MM.1S (cell line): ENCODE data around the gene FNDC1.

Source experiments
- DNase-seq: peaks from one replicate; pipeline ENCODE4 v3.0.0-alpha.2; 2015
- H2AFZ ChIP-seq: fragments of 300-600 bp; sonication (generic); 2 replicates; pipeline ENCODE4 v1.6.0; 2016; ENCODE audit warnings: antibody characterized with exemption, low read length
- H3F3A ChIP-seq: fragments of 300-600 bp; sonication (generic); 2 replicates; pipeline ENCODE4 v1.6.1; 2016; ENCODE audit warnings: mild to moderate bottlenecking, antibody characterized with exemption, low read length, moderate library complexity, mixed read lengths; ENCODE audit not compliant: insufficient read depth
- H3K27ac ChIP-seq: fragments of 300-600 bp; sonication (generic); 2 replicates; pipeline ENCODE4 v1.5.1; 2016; ENCODE audit warnings: mild to moderate bottlenecking, low read length
- H3K27me3 ChIP-seq: fragments of 300-600 bp; sonication (generic); replicated peaks from 2 replicates; pipeline ENCODE4 v1.6.0; 2016; ENCODE audit warnings: low read length; ENCODE audit not compliant: insufficient read depth
- H3K36me3 ChIP-seq: fragments of 300-600 bp; sonication (generic); replicated peaks from 2 replicates; pipeline ENCODE4 v1.6.1; 2016; ENCODE audit warnings: mild to moderate bottlenecking, low read length, mixed read lengths; ENCODE audit not compliant: insufficient read depth
- H3K4me1 ChIP-seq: fragments of 300-600 bp; sonication (generic); 2 replicates; pipeline ENCODE4 v1.6.1; 2016; ENCODE audit warnings: low read length, mixed read lengths
- H3K4me2 ChIP-seq: fragments of 300-600 bp; sonication (generic); 2 replicates; pipeline ENCODE4 v1.6.0; 2016; ENCODE audit warnings: low read depth, low read length
- H3K4me3 ChIP-seq: fragments of 300-600 bp; sonication (generic); 2 replicates; pipeline ENCODE4 v1.5.1; 2016; ENCODE audit warnings: low read length, mixed read lengths
- H3K79me2 ChIP-seq: fragments of 300-600 bp; sonication (generic); 2 replicates; pipeline ENCODE4 v1.6.1; 2016; ENCODE audit warnings: mixed run types, low read length, mixed read lengths
- H3K9ac ChIP-seq: fragments of 300-600 bp; sonication (generic); 2 replicates; pipeline ENCODE4 v1.6.1; 2016; ENCODE audit warnings: low read length, mixed read lengths
- H3K9me2 ChIP-seq: fragments of 300-600 bp; sonication (generic); replicated peaks from 2 replicates; pipeline ENCODE4 v1.6.1; 2016; ENCODE audit warnings: mild to moderate bottlenecking, low read length, mixed read lengths; ENCODE audit not compliant: insufficient read depth
- H3K9me3 ChIP-seq: fragments of 300-600 bp; sonication (generic); replicated peaks from 2 replicates; pipeline ENCODE4 v1.6.1; 2016; ENCODE audit warnings: mild to moderate bottlenecking, low read length, mixed read lengths; ENCODE audit not compliant: insufficient read depth
- H4K20me1 ChIP-seq: fragments of 300-600 bp; sonication (generic); 2 replicates; pipeline ENCODE4 v1.6.1; 2016; ENCODE audit warnings: mild to moderate bottlenecking, low read length, moderate library complexity, mixed read lengths; ENCODE audit not compliant: insufficient read depth
- EZH2 ChIP-seq: fragments of 300-600 bp; sonication (generic); optimal IDR thresholded peaks from 2 replicates; pipeline ENCODE3; 2017; ENCODE audit warnings: low read depth, mild to moderate bottlenecking, antibody characterized with exemption, low read length, mixed read lengths
- EZH2phosphoT487 ChIP-seq: fragments of 300-600 bp; sonication (generic); IDR thresholded peaks from 2 replicates; pipeline ENCODE4 v1.6.1; 2018; ENCODE audit warnings: antibody characterized with exemption, low read length
- TF ChIP-seq, protein P1 (sequence below): fragments of 300-600 bp; sonication (generic); IDR thresholded peaks from 2 replicates; pipeline ENCODE4 v1.5.1; 2016; ENCODE audit warnings: antibody characterized with exemption, low read length, mixed read lengths

Gene FNDC1

DNA sequence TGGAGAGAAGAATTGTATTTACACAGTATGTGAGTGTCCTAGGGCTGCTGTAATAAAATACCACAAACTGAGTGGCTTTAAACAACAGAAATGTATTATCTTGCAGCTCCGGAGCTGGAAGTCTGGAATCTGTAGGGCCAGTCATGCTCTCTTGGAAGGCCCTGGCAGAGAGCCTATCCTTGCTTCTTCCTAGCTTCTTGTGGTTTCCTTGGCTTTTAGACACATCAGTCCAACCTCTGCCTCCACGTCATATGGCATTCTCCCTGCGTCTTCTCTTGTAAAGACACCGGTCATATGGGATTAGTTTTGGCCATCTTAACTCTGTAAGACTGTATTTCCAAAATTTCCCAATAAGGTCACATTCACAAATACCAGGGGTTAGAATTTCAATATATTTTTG, 10.8 kb downstream of the FNDC1 start:
- H3K9ac ChIP-seq: no peak overlapping the region
- DNase-seq: no peak
- no peaks in the 10 kb centered on the region for H3K27me3 ChIP-seq

GRCh38 chr6:159181914-159182313, 12.7 kb downstream of the FNDC1 start:
- no peak overlapping the region for H3K4me3 ChIP-seq
- no peaks in the 10 kb centered on the region for H4K20me1 ChIP-seq
- TF ChIP-seq EZH2phosphoT487 (no peak), EZH2 (no peak)
- TF ChIP-seq, protein P1, sequence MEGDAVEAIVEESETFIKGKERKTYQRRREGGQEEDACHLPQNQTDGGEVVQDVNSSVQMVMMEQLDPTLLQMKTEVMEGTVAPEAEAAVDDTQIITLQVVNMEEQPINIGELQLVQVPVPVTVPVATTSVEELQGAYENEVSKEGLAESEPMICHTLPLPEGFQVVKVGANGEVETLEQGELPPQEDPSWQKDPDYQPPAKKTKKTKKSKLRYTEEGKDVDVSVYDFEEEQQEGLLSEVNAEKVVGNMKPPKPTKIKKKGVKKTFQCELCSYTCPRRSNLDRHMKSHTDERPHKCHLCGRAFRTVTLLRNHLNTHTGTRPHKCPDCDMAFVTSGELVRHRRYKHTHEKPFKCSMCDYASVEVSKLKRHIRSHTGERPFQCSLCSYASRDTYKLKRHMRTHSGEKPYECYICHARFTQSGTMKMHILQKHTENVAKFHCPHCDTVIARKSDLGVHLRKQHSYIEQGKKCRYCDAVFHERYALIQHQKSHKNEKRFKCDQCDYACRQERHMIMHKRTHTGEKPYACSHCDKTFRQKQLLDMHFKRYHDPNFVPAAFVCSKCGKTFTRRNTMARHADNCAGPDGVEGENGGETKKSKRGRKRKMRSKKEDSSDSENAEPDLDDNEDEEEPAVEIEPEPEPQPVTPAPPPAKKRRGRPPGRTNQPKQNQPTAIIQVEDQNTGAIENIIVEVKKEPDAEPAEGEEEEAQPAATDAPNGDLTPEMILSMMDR: no peak
- DNase-seq: no peak
- no peaks in the 10 kb centered on the region for H3K79me2 ChIP-seq
- H3K9ac ChIP-seq: no peak overlapping the region
- H3F3A ChIP-seq: no peaks in the 10 kb centered on the region
- no peaks in the 10 kb centered on the region for H3K9me3 ChIP-seq
- no peaks in the 10 kb centered on the region for H3K4me1 ChIP-seq
- H3K27ac ChIP-seq: no peak overlapping the region
- no peaks in the 10 kb centered on the region for H3K27me3 ChIP-seq
- no peaks in the 10 kb centered on the region for H3K9me2 ChIP-seq
- no peaks in the 10 kb centered on the region for H3K36me3 ChIP-seq
- H3K4me2 ChIP-seq: no peak overlapping the region
- no peak overlapping the region for H2AFZ ChIP-seq

More for the DNA sequence above, 10.8 kb downstream of the FNDC1 start:
- Histone ChIP-seq H2AFZ (no peak overlapping the region), H3K4me1 (no peaks in the 10 kb centered on the region), H3K36me3 (no peaks in the 10 kb centered on the region), H3K4me3 (no peak overlapping the region), H3K9me3 (no peaks in the 10 kb centered on the region), H3F3A (no peaks in the 10 kb centered on the region), H3K27ac (no peak overlapping the region), H3K4me2 (no peak overlapping the region), H4K20me1 (no peaks in the 10 kb centered on the region), H3K79me2 (no peaks in the 10 kb centered on the region), H3K9me2 (no peaks in the 10 kb centered on the region)
- TF ChIP-seq EZH2 (no peak), EZH2phosphoT487 (no peak)
- TF ChIP-seq, protein P1: no peak

GRCh38 chr6:159184559-159184958, 15.4 kb downstream of the FNDC1 start:
- Histone ChIP-seq H3K4me2 (no peak overlapping the region), H3K4me1 (no peaks in the 10 kb centered on the region), H4K20me1 (no peaks in the 10 kb centered on the region), H3K9me3 (no peaks in the 10 kb centered on the region), H3K9me2 (no peaks in the 10 kb centered on the region), H2AFZ (no peak overlapping the region), H3F3A (no peaks in the 10 kb centered on the region), H3K9ac (no peak overlapping the region), H3K27me3 (no peaks in the 10 kb centered on the region), H3K79me2 (no peaks in the 10 kb centered on the region), H3K27ac (no peak overlapping the region), H3K36me3 (no peaks in the 10 kb centered on the region), H3K4me3 (no peak overlapping the region)
- TF ChIP-seq EZH2phosphoT487 (no peak), EZH2 (no peak)
- TF ChIP-seq, protein P1: no peak
- DNase-seq: no peak
